ENCODE data around the gene MICA.
"Not testable (repeated sequence)": the region's sequence is repeated elsewhere in the genome, so short reads cannot be mapped to it uniquely, and the experiment has no call there.

Gene MICA

GRCh38 chr6:31385041-31385440 lies 18.4 kb upstream of the MICA start:
- DNase-seq, result no peak

GRCh38 chr6:31386099-31386498 lies 17.3 kb upstream of the MICA start:
- no peak for DNase-seq

- peak; percentile 64 for DNase-seq
Observed at GRCh38 chr6:31386977-31387376, 16.4 kb upstream of the MICA start.

GRCh38 chr6:31388916-31389801 lies 14.2 kb upstream of the MICA start:
- not testable (repeated sequence) for DNase-seq

- DNase-seq, result not testable (repeated sequence)
Observed at GRCh38 chr6:31389802-31390132, 13.6 kb upstream of the MICA start.

- no peak for DNase-seq
Observed at GRCh38 chr6:31393932-31394331, 9.5 kb upstream of the MICA start.

- no peak for DNase-seq
Observed at GRCh38 chr6:31394381-31394780, 9.0 kb upstream of the MICA start.

- DNase-seq, result no peak
Observed at GRCh38 chr6:31395832-31396231, 7.6 kb upstream of the MICA start.

GRCh38 chr6:31396422-31397152 lies 6.8 kb upstream of the MICA start:
- peak; percentile 92 for DNase-seq

GRCh38 chr6:31397153-31397499 lies 6.3 kb upstream of the MICA start:
- DNase-seq, result not testable (repeated sequence)

- no peak for DNase-seq
Observed at GRCh38 chr6:31397901-31398525, 5.4 kb upstream of the MICA start.

- peak; percentile 86 for DNase-seq
Observed at GRCh38 chr6:31399589-31400466, 3.6 kb upstream of the MICA start.

- peak; percentile 94 for DNase-seq
Observed at GRCh38 chr6:31400467-31401289, 2.7 kb upstream of the MICA start.

- DNase-seq, result peak; percentile 22
Observed at GRCh38 chr6:31401403-31401802, 2.0 kb upstream of the MICA start.

- peak; percentile 73 for DNase-seq
Observed at GRCh38 chr6:31402324-31403282, 792 bp upstream of the MICA start.

- DNase-seq, result not testable (repeated sequence)
Observed at GRCh38 chr6:31404061-31404364, 618 bp downstream of the MICA start.

GRCh38 chr6:31405996-31406395 lies 2.6 kb downstream of the MICA start:
- no peak for DNase-seq

GRCh38 chr6:31407699-31408098 lies 4.3 kb downstream of the MICA start:
- DNase-seq, result no peak

- DNase-seq, result no peak
Observed at GRCh38 chr6:31412506-31412905, 9.1 kb downstream of the MICA start.

- not testable (repeated sequence) for DNase-seq
Observed at GRCh38 chr6:31414148-31414770, 10.9 kb downstream of the MICA start.

Data from RPMI8226 (cell line).